Measurements from ENCODE around the gene SPOP. TPM values are rescaled to one million over a fixed set of nuclear protein-coding genes. Genes with fewer than 3 reads are reported as not detected.
"Not testable (repeated sequence)": the region's sequence is repeated elsewhere in the genome, so short reads cannot be mapped to it uniquely, and the experiment has no call there.

SPOP gene
- total RNA-seq, 1 donor from 2014 or later, result 60.3 TPM

DNA sequence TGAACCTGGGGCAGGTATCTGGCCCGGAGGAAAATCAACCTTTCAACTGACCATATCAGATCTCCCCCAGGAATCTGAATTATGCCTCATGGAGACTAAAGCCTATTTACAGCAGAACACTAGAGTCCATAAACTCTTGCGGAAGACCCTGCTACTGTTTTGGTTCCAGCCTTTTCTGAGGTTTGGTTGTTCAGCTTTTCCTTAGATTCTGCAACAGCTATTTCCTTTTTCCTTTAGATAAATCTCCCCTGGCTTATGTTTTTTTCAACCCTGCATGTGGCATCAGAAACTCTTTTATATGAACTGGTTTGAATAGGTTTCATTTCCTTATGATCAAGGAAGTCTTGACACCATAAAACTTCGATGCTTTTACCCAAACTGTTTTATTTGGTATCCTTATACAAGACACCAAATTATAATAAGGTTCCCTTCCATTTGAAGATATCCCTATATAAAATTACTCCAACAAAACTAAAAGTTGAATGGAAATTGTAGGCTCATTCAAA, 13.1 kb downstream of the SPOP start:
- Mint-ChIP-seq H3K27me3 (ENCODE audit: low read depth) (no peaks in the 10 kb centered on the region), H3K36me3 (ENCODE audit: low read depth) (peaks cover 14% of the 10 kb centered on the region), H3K4me3 (no peak overlapping the region), H3K9me3 (no peaks in the 10 kb centered on the region), H3K4me1 (no peaks in the 10 kb centered on the region), H3K27ac (ENCODE audit: unreplicated experiment) (no peak overlapping the region)
- TF ChIP-seq, protein P1, sequence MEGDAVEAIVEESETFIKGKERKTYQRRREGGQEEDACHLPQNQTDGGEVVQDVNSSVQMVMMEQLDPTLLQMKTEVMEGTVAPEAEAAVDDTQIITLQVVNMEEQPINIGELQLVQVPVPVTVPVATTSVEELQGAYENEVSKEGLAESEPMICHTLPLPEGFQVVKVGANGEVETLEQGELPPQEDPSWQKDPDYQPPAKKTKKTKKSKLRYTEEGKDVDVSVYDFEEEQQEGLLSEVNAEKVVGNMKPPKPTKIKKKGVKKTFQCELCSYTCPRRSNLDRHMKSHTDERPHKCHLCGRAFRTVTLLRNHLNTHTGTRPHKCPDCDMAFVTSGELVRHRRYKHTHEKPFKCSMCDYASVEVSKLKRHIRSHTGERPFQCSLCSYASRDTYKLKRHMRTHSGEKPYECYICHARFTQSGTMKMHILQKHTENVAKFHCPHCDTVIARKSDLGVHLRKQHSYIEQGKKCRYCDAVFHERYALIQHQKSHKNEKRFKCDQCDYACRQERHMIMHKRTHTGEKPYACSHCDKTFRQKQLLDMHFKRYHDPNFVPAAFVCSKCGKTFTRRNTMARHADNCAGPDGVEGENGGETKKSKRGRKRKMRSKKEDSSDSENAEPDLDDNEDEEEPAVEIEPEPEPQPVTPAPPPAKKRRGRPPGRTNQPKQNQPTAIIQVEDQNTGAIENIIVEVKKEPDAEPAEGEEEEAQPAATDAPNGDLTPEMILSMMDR (conservative IDR thresholded peaks at IDR 0.05), result no peak
- no peak for DNase-seq (ENCODE audit: low read depth, low spot score)

DNA sequence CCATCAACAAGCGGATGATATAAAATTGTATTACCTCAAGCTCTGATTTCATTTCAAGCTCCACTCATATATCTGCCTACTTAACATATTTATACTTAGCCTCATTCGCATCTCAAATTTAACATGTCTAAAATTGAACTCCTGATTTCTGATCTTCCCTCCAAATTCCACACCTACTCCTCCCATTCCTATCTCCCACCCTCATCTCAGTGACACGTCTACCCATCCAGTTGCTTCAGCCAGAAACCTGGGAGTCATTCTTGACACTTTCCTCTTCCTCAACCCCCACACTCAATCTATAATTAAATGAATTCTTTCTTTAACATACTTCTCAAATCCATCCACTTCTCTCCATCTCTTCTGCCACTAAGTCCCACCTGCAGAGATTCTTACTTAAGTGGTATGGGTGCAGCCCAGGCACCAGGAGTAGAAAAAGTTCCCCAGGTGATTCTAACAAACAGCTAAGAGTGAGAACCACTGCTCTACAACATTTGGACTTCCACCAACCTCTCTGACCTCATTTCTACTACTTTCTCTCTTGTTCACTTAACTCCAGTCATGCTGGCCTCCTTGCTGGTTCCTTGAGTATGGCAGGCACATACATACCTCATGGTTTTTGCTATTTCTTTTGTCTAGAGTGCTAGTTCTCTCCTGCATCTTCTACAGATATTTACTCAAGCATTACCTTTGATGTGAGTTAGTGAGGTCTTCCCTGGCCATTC, 18.1 kb downstream of the SPOP start:
- Mint-ChIP-seq H3K27ac (ENCODE audit: unreplicated experiment) (peak overlapping the region; percentile 51), H3K9me3 (no peaks in the 10 kb centered on the region), H3K4me3 (no peak overlapping the region), H3K4me1 (no peaks in the 10 kb centered on the region), H3K27me3 (ENCODE audit: low read depth) (no peaks in the 10 kb centered on the region), H3K36me3 (ENCODE audit: low read depth) (peaks cover 23% of the 10 kb centered on the region)
- TF ChIP-seq, protein P1 (conservative IDR thresholded peaks at IDR 0.05), result no peak
- no peak for DNase-seq (ENCODE audit: low read depth, low spot score)

DNA sequence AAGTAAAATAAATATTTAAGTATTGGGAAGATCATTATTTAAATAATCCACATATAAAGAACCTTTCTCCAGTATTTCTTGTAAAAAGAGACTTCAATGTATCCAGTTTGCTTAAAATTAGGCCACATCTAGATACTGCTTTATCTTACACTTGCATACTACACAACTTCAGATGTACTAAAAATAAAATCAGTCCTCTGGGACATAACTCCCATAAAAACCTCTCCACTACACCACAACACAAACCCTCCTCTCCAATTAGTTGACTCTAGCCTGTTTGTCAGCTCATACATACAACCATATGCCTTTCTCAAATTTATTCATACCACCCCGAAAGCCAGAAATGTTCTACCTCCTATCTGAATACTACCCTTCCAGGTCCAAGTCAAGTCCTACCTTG, 21.6 kb downstream of the SPOP start:
- H3K9me3 Mint-ChIP-seq, result no peaks in the 10 kb centered on the region

DNA sequence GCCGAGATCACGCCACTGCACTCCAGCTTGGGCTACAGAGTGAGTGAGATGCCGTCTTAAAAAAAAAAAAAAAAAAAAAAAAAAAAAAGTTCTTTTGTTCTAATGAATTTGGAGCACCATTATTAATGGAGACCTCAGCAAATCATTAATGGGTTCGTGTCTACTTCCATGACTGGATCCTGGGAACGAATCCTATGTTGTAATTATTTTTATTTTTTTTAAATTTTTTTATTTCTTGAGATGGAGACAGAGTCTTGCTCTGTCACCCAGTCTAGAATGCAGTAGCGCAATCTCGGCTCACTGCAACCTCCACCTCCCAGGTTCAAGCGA, 30.7 kb downstream of the SPOP start:
- H3K36me3 Mint-ChIP-seq (ENCODE audit: low read depth), result no peaks in the 10 kb centered on the region
- H3K27ac Mint-ChIP-seq (ENCODE audit: unreplicated experiment), result no peak overlapping the region

More for the DNA sequence above, 21.6 kb downstream of the SPOP start:
- TF ChIP-seq, protein P1 (conservative IDR thresholded peaks at IDR 0.05), result no peak
- no peaks in the 10 kb centered on the region for H3K27me3 Mint-ChIP-seq (ENCODE audit: low read depth)
- H3K4me1 Mint-ChIP-seq, result peaks cover 9% of the 10 kb centered on the region
- no peak overlapping the region for H3K27ac Mint-ChIP-seq (ENCODE audit: unreplicated experiment)
- H3K36me3 Mint-ChIP-seq (ENCODE audit: low read depth), result peaks cover 17% of the 10 kb centered on the region
- H3K4me3 Mint-ChIP-seq, result no peak overlapping the region
- no peak for DNase-seq (ENCODE audit: low read depth, low spot score)

DNA sequence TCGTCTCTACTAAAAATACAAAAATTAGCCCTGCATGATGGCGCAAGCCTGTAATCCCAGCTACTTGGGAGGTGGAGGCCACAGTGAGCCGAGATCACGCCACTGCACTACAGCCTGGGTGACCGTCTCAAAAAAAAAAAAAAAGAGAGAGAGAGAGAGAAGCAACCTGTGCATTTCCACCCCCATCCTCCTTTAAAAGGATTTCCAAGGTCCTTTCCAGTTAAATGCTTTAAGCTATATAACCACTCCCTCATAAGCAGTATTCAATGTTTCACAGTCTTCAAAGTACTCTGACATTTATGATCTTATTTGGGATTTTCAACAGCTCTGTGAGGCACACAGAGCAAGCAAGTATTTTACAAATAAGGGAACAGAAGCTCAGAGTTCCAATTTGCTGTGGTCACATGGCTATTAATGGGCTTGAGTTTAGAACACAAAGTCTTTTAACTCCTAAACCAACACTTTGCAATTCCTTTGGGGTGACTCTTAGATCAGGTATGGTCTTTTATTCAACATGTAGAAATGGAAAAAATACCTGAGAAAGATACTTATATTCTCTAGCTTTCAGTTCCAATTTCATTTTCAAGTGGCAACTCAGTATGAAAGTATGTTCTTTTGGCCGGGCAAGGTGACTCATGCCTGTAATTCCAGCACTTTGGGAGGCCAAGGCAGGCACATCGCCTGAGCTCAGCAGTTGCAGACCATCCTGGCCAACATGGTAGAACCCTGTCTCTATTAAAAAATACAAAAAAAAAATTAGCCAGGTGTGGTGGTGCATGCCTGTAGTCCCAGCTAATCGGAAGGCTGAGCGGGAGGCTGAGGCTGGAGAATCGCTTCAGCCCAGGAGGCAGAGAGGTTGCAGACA, 31.3 kb downstream of the SPOP start:
- H3K27ac Mint-ChIP-seq (ENCODE audit: unreplicated experiment), result no peak overlapping the region
- H3K36me3 Mint-ChIP-seq (ENCODE audit: low read depth), result no peaks in the 10 kb centered on the region
- no peak for DNase-seq (ENCODE audit: low read depth, low spot score)
- H3K4me3 Mint-ChIP-seq, result no peak overlapping the region
- no peaks in the 10 kb centered on the region for H3K9me3 Mint-ChIP-seq
- TF ChIP-seq, protein P1 (conservative IDR thresholded peaks at IDR 0.05), result no peak
- H3K27me3 Mint-ChIP-seq (ENCODE audit: low read depth), result no peaks in the 10 kb centered on the region
- peaks cover 10% of the 10 kb centered on the region for H3K4me1 Mint-ChIP-seq

More for the DNA sequence above, 30.7 kb downstream of the SPOP start:
- Mint-ChIP-seq H3K9me3 (no peaks in the 10 kb centered on the region), H3K27me3 (ENCODE audit: low read depth) (no peaks in the 10 kb centered on the region), H3K4me3 (no peak overlapping the region), H3K4me1 (peaks cover 12% of the 10 kb centered on the region)
- TF ChIP-seq, protein P1 (conservative IDR thresholded peaks at IDR 0.05), result no peak
- DNase-seq (ENCODE audit: low read depth, low spot score), result no peak

DNA sequence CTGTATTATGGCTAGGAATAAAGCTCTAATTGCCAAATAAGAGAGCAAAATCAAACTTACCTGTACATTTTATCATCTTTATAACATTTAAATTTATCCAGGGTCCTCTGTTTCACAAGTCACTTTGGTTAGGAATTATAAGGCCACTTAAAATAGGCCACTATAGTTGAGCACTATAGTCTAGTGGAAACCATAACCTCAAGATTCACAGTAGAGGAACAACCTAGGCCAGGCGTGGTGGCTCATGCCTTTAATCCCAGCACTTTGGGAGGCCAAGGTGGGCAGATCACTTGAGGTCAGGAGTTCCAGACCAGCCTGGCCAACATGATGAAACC, 31.9 kb downstream of the SPOP start:
- H3K9me3 Mint-ChIP-seq; H3K27ac Mint-ChIP-seq (ENCODE audit: unreplicated experiment); H3K36me3 Mint-ChIP-seq (ENCODE audit: low read depth); H3K4me1 Mint-ChIP-seq; DNase-seq (ENCODE audit: low read depth, low spot score); H3K27me3 Mint-ChIP-seq (ENCODE audit: low read depth); H3K4me3 Mint-ChIP-seq: not testable (repeated sequence)
